ENCODE measurements around the gene EDIL3.

EDIL3 gene

DNA sequence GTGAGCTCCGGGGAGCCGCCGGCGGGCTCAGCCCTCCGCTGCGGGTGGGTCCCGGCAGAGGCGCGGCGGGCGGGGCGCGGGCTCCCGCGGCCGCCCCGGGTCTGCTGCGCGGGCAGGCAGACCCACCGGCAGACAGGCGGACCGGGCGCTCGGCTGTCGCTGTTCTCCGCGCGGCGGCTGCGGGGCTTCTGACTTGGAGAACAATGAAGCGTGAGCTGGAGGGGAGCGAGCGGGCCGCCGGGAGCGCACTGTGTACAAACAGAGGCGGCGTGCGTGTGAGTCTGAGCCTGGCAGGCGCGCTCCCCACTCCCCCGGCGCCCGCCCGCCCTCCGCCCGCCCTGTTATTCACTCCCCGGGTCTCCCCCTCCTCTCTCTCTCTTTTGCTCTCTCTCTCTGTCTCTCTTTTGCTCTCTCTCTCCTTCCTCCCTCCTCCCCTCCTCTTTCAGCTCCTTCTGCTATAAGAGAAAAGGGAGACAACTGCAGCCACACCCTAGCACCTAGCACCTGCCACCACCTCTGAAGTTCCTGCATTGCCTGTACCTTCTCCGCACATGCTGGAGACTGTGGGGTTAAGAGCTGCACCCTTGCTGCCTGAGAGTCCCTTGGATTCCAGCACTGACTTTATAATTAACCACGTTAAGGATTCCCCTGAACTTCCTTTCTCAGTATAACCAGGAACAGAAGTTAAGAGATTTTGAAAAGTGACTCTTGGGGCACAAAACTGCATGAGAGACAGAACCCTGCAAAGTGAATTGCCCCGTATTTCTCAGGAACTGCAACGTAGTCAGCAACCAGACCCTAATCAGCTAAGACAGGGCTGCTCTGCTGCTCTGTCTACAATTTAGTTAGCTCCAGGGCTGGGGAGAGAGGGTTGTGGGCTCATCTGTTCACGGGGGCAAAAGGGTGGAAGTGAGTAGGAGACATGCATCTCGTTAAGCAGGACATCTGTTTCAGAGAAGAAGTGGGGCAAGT is at the start of gene EDIL3:
Gene EDIL3, minus strand, starts transcription at position 277 of the 972 bp plus-strand sequence. CDS start 506 bp downstream, outside the sequence.
- peak; percentile 77 for DNase-seq

DNA sequence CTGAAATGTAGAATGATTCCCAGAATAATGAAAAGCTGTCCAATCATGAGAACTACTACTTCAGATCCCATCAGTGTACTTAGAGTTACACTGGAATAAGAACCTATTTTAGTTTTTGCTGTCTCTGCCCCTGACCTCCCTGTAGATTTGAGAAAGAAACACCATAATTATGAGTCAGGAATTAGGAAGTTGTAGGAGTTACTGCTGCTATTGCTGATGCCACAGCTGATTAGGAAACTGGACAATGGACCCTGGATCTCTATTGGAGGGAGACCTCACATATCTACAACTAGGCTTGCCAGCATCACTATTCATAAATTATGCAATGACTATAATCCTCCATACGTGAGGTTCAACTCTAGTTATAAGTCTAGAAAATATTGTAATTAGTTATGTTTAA is 48.8 kb upstream of the EDIL3 start:
- no peak for DNase-seq

DNA sequence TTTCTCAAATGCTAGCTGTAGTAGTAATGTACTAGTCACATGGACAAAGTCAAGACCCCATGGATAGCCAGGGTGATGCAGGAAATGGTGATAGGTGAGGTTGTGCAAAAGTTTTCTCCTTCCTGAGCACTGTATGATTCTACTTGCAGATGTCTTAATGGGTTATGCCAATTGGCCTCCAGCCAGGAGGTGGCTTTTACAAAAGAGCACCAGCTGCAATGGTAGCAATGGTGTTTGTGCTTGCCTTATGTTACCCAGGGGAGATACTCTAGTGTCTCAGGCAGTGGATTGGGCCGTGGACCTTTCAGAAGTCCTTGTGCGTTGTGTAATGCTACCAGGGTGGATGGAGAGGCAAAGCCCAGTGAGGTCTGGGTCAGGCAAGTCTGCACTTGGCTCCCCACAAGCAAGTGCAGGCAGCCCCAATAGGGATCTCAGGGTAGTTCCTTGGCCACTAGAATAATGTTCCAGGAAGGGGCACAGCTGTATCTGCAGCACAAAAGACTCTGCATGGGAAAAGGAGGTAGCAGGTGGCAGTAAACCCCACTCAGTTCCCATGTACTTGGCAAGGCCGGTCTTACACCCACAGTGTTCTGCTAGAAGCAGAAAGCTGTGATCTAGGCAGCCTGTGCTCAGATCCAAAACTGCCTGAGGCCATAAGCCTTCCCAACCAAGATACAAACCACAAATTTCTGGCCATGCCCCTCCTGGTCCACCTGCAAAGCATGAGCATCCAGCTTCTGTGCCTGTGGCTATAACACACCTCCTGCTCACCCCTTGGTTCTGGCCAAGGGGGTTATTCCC is 46.4 kb upstream of the EDIL3 start:
- DNase-seq, result peak; percentile 24

DNA sequence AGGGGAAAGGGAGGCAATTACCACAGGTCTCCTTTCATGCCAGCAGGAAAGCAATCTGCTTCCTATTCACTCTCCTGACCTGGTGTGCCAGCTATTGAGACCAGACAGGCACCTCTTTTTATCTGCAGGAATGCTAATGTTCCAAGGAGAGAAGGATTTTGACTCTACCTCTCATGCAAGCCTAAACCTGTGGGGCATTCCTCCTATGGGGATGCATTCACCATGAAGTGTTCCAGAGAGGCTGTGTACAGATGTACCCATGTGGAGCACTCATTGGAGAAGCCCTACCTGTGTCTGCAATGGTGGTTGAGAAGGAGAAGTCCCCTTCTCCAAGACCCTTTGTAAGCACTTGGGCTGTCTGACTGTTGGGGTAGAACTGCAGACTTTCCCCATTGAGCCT is 45.4 kb upstream of the EDIL3 start:
- DNase-seq, result no peak

DNA sequence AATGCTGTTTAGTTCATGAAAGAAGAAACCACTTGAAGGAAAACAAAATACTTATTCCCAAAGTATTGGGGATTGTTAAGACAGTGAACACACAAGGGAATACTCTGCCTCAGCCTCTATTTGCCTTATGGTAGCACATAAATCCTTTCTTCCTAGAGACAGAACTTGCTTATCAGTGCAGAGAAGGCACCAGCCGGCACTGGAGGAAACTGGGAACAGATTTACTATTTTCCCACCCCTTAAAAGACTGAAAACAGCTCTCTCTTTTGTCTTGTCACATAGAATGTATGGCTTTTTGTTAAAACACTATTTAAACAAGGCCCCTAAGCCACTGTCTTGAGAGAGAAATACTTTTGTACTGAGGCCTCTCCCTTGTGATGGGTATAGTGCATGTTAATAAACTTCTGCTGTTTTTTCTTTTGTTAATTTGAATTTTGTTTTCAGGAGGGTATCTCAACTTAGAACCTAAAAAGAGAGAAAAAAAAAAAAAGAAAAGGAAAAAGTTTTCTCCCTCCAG is 40.7 kb upstream of the EDIL3 start:
- no peak for DNase-seq

DNA sequence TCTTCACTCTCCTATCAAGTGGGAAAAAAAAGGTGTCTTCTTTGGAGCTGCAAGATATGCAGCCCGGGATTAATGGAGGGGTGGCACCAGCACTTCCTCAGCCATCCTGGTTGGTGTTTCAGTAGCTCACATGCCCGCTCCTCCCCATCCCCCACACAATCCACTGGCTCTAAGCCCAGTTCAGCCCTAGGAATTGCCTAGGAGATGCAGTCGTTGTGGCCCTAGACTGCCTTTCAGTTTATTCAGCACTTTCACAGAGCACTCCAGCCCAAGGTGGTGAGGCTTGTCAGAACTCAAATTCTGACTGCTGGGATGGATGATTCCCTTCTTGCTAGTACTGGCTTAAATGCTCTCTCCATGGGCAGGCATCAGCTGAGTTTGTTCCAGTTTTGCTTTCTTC is 35.1 kb upstream of the EDIL3 start:
- DNase-seq, result no peak

DNA sequence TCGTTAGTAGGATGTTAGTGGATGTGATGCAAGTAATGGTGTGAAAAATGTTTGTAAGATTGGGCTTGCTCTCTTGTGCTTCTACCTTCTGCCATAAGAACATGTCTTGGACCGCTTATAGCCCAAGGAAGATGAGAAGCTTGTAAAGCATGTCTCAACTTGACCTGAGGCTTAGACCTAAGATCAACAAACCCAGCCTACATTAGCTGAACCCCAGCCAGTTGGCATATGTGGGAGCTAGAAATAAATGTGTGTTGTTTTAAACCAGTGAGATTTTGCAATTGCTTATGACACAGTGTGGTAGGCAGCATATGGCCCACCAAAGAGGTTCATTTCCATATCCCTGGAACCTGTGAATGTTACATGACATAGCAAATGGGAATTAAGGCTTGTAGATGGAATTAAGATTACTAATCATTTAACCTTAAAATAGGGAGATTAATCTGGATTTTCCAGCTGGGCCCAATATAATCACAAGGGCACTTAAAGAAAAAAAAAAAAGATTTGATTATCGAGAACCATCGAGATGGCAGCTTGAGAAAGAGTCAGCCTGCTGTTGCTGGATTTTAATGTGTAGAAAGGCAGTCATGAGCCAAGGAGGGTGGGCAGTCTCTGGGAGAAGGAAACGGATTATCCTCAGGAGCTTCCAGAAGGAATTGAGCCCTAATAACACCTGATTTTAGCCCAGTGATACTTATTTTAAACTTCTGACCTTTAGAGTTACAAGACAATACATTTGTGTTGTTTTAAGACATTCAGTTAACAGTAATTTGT is 27.3 kb upstream of the EDIL3 start:
- DNase-seq, result peak; percentile 77

DNA sequence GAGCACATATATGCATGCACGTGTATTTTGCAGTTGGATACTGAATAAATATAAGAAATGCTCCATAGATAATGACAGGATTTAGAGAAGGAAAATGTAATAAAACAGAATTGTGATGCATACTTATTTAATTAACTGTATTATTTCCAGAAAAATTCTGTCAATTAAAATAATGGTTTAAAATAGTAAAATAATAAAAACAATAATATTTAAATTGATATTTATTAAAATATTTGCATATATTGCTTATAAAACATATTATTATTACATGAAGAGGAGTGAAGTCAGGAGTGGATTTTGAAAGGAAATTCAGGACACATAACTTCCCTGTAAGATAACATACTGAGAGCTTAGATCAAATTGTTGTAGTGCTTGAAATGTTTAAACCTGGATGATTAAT is 21.4 kb upstream of the EDIL3 start:
- no peak for DNase-seq

DNA sequence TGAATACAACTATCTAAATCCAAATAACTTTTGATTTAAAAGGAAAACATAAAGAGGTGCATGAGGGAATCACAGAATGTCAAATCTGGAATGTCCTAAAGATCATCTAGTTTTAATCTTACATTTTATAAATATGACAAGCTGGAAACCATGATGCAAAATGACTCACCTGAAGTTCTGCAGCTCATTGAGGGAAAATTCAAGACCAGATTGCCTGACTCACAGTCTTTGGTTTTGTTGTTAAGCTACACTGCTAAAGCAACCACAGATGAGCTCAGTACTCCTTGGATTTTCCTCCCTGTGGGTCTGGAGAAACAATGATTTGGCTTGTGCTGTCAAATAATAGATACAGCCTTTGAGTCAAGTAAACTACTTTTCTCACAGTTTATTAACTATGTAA is 19.1 kb upstream of the EDIL3 start:
- DNase-seq, result no peak

DNA sequence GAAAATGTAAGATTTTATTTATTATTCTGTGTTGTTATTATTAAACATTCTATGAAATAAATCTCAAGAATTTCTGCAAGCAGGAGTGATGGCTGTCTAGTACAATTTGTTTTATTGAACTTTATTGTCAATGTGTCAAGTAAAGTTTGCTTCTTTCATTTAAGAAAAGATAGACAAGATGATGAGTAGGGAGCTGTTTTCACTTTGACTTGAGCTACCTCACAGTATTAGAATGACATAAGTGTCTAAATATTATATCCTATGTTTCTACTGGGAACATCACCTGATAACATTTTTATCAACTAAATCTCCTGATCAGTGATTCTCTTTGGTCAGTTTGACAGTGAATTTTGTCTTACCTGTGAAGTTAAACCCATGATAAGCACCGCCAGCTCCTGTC is 12.7 kb upstream of the EDIL3 start:
- DNase-seq, result no peak

DNA sequence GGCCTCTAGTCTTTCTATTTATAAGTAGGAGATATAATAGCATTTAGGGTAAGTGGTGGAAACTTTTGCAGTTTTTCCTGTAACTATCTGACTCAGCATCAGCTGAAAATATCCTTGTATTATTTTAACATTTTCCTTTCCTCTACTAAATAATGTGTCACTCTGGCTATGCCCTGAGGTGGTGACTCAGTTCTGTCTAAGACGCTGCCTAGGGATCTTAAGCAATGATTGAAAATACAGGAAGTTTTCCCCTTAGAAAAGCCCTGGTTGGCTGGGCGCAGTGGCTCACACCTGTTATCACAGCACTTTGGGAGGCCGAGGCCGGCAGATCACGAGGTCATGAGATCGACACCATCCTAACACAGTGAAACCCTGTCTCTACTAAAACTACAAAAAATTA is 9.3 kb upstream of the EDIL3 start:
- DNase-seq, result no peak

DNA sequence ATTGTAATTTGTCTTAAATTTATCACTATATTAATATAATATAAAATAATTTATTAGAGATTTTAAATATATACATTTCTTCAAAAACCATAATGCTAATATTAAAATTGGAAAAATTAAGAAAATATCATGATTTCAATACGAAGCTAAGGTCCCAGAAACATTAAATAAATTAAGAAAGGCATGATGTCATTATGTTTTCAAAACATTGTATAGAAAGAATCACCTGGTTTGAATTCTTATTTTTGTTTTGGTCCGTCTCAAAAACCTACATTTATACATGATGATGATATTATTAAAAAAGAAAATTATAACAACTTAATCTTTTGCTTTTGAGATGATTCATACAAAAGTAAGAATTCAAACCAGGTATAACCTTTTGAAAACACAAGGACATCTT is 8.2 kb upstream of the EDIL3 start:
- DNase-seq, result no peak

- no peak for DNase-seq
These were observed 1.0 kb upstream of the EDIL3 start for GRCh38 chr5:84385705-84386104.

GRCh38 chr5:84383816-84384603 is 670 bp downstream of the EDIL3 start:
- DNase-seq, result peak; percentile 68

DNA sequence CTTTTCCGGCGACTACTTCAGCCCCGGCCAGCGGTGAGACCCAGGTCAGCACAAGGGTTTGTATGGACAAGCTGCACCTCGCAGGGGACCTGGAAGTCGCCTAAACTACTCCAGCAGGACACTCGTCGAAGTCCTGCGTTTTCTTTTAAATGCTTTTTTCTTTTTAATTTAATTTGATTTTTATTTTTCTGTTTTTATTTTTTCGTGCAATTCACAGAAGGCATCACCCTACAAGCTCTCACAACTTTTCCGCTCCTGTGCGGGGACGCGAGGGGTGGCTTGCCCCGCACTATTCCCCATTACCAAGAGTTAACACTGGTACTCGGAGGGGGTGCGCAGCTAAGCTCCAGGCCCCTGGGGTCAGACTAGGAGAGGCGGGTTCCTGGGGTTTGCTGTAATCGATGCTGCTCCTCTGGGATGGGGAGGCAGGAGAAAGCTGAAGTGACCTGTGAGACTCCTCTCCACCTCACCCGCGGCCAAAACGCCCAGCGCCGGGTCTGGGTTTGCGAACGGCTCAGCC is 1.3 kb downstream of the EDIL3 start:
- DNase-seq, result peak; percentile 56

- peak; percentile 78 for DNase-seq
These were observed 2.1 kb downstream of the EDIL3 start for GRCh38 chr5:84382363-84383295.

- DNase-seq, result peak; percentile 77
These were observed 2.9 kb downstream of the EDIL3 start for GRCh38 chr5:84381502-84382362.

GRCh38 chr5:84379749-84380148 is 4.9 kb downstream of the EDIL3 start:
- no peak for DNase-seq

GRCh38 chr5:84378961-84379360 is 5.7 kb downstream of the EDIL3 start:
- no peak for DNase-seq

DNA sequence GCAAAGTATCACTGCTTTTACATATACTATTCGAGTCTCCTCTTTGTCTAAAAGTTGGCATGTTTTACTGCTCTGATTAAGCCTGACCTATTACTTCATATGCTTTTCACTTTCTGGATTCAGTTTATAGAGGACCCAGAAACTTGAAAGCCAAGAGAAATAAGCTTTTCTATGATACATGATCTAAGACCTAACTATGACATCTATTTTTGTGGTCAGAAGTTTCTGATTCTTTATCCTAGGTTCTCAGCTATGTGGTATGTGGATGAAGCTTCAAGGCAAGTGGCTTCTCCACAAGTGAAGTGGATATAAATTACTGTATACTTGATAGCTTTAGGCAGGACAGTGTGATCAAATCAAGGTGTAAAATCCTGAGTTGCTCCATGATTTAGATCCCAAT is 6.3 kb downstream of the EDIL3 start:
- DNase-seq, result no peak
